GM12878 (cell line): ENCODE data around the gene BSPRY. TPM values are rescaled to one million over a fixed set of nuclear protein-coding genes. Genes with fewer than 3 reads are reported as not detected.
A peak's percentile ranks its signal among the peaks of the same experiment; 100 is the strongest.

Source experiments
- ATAC-seq: fragments of 200-7000 bp; cut with Tn5 transposase; 3 replicates; pipeline ENCODE4 v1.9.1; 2020; ENCODE audit warnings: mild to moderate bottlenecking, moderate library complexity
- BruUV-seq: library from RNA; stranded (reverse); fragments of 400-500 nt; replicated peaks from 2 replicates; lab custom pipeline; 2021; lab: Mats Ljungman, UMichigan
- CTCF ChIA-PET: fragments of 300-600 bp; sonication (Branson Sonifier 250); formaldehyde crosslinking; extraction: SDS; loops from one replicate; lab custom pipeline; 2021; ENCODE audit warnings: inconsistent platforms; lab: Yijun Ruan, JAX
- POLR2A ChIA-PET: fragments of 350-600 bp; formaldehyde crosslinking; extraction: SDS; loops from one replicate; lab custom pipeline; 2021; ENCODE audit warnings: inconsistent platforms; lab: Charles Lee
- RAD21 ChIA-PET: fragments of 300-600 bp; sonication (Branson Sonifier 250); formaldehyde crosslinking; loops from one replicate; lab custom pipeline; 2023; ENCODE audit warnings: antibody characterized with exemption; ENCODE audit not compliant: unreplicated experiment; lab: Charles Lee
- SMC1A ChIA-PET: fragments of 300-600 bp; sonication (Branson Sonifier 250); formaldehyde crosslinking; loops from one replicate; lab custom pipeline; 2023; ENCODE audit not compliant: unreplicated experiment, uncharacterized antibody; lab: Charles Lee
- DNase-seq: peaks from one replicate; pipeline ENCODE4 v3.0.0-alpha.2; 2011; ENCODE audit warnings: low read depth, low spot score
- FAIRE-seq: peaks from 3 replicates; lab custom pipeline; 2011; peaks lifted over from hg19 to GRCh38; lab: Jason Lieb, UNC
- H2AFZ ChIP-seq: 2 replicates; pipeline ENCODE4 v1.6.0; 2011; ENCODE audit warnings: low read depth, low read length, control low read depth; ENCODE audit not compliant: control insufficient read depth
- H3K27ac ChIP-seq: 2 replicates; pipeline ENCODE4 v1.5.1; 2011; ENCODE audit warnings: control low read depth; ENCODE audit not compliant: control insufficient read depth, insufficient read depth
- H3K27me3 ChIP-seq, 2 experiments: replicated peaks in 1 of 2; 2 replicates each; pipeline versions ENCODE4 v1.6.0 to v1.6.1; 2011; ENCODE audit warnings: low read length in 1 of 2; ENCODE audit not compliant: control insufficient read depth in 2 of 2, insufficient read depth in 2 of 2
- H3K36me3 ChIP-seq, 2 experiments: 2 replicates each; pipeline ENCODE4 v1.5.1; 2011; ENCODE audit warnings: low read length in 1 of 2; ENCODE audit not compliant: control insufficient read depth in 2 of 2, insufficient read depth in 2 of 2
- H3K4me1 ChIP-seq: 2 replicates; pipeline ENCODE4 v1.6.1; 2011; ENCODE audit warnings: mild to moderate bottlenecking, low read length, moderate library complexity, mixed read lengths; ENCODE audit not compliant: control insufficient read depth, insufficient read depth
- H3K4me2 ChIP-seq: 2 replicates; pipeline ENCODE4 v1.6.0; 2011; ENCODE audit warnings: control low read depth; ENCODE audit not compliant: control insufficient read depth, insufficient read depth
- H3K4me3 ChIP-seq: fragments of 200-600 bp; sonication (generic); 2 replicates; pipeline ENCODE4 v1.5.1; 2016
- H3K79me2 ChIP-seq: 2 replicates; pipeline ENCODE4 v1.6.0; 2011; ENCODE audit warnings: low read length; ENCODE audit not compliant: control insufficient read depth, insufficient read depth
- H3K9ac ChIP-seq: 2 replicates; pipeline ENCODE4 v1.8.0; 2011; ENCODE audit warnings: low read length, control low read depth, mixed read lengths; ENCODE audit not compliant: control insufficient read depth, insufficient read depth
- H3K9me3 ChIP-seq: replicated peaks from 3 replicates; pipeline ENCODE4 v1.5.1; 2011; ENCODE audit warnings: mild to moderate bottlenecking, low read length; ENCODE audit not compliant: control insufficient read depth, insufficient read depth
- H4K20me1 ChIP-seq: 2 replicates; pipeline ENCODE4 v1.6.0; 2011; ENCODE audit not compliant: control insufficient read depth, insufficient read depth
- BCL3 ChIP-seq: IDR thresholded peaks from 2 replicates; pipeline ENCODE4 v1.6.1; 2011; ENCODE audit warnings: borderline replicate concordance, low read depth, mild to moderate bottlenecking, moderate library complexity, low read length; ENCODE audit not compliant: insufficient read depth, poor library complexity, severe bottlenecking
- IRF5 ChIP-seq: fragments of 450-650 bp; IDR thresholded peaks from 2 replicates; pipeline ENCODE4 v1.6.1; 2017; ENCODE audit warnings: borderline replicate concordance
- MAX ChIP-seq: IDR thresholded peaks from 2 replicates; pipeline ENCODE4 v1.6.1; 2012; ENCODE audit warnings: low read depth, low read length, improper control_type of control experiment
- MYB ChIP-seq: fragments of 150-350 bp; IDR thresholded peaks from 2 replicates; pipeline ENCODE4 v1.6.1; 2014; ENCODE audit warnings: mild to moderate bottlenecking, low read depth, low read length, borderline replicate concordance
- POU2F2 ChIP-seq: IDR thresholded peaks from 3 replicates; pipeline ENCODE4 v1.6.1; 2011; ENCODE audit warnings: low read depth, mild to moderate bottlenecking, low read length, borderline replicate concordance
- RAD21 ChIP-seq: IDR thresholded peaks from 2 replicates; pipeline ENCODE4 v1.6.1; 2011; ENCODE audit warnings: mild to moderate bottlenecking, low read depth, low read length, moderate library complexity; ENCODE audit not compliant: insufficient read depth
- SREBF2 ChIP-seq: IDR thresholded peaks from 2 replicates; pipeline ENCODE4 v1.6.1; 2012; ENCODE audit warnings: mild to moderate bottlenecking, low read length
- ZNF207 ChIP-seq: fragments of 450-650 bp; IDR thresholded peaks from 2 replicates; pipeline ENCODE4 v1.6.1; 2014; ENCODE audit warnings: antibody characterized with exemption, mild to moderate bottlenecking, borderline replicate concordance
- WGBS: methylation state at CpG from one replicate; pipeline ENCODE4 v1.1.6; 2016; ENCODE audit warnings: low lambda C conversion rate; ENCODE audit not compliant: insufficient replicate concordance, insufficient coverage; ENCODE audit errors: missing lambda C conversion rate; 5-methylcytosine and 5-hydroxymethylcytosine counted together
- in situ Hi-C: fragments of 300-500 bp; cut with MboI; formaldehyde crosslinking; loops from 9 replicates; pipeline ENCODE4 v1.14.3; 2018; ENCODE audit warnings: mixed read lengths
- intact Hi-C: fragments of 100-400 bp; cut with micrococcal nuclease; formaldehyde crosslinking; loops from one replicate; pipeline ENCODE4 v1.14.2; 2022; ENCODE audit not compliant: unreplicated experiment
- polyA plus RNA-seq, 11 experiments: library from polyadenylated mRNA; depleted of rRNA in 4 of 11; unstranded in 6 of 11; stranded (reverse) in 5 of 11; fragments of >200 nt; fragmentation: Nextera tagmentation in 4 of 11; fragmentation: Illumina TruSeq in 1 of 11; extraction: Ambion mirVana in 4 of 11; extraction: Trizol in 1 of 11; gene quantifications; 1 replicate in 1 of 11; 2 replicates in 10 of 11; pipeline versions ENCODE4 v1.2.1 to v1.2.3, GENCODE V29; 2011 to 2016; ENCODE audit warnings: inconsistent platforms in 2 of 11, missing spikeins in 2 of 11, low read depth in 1 of 11
- total RNA-seq, 4 experiments: library from RNA; depleted of rRNA in 3 of 4; stranded (reverse); fragments of >200 nt in 3 of 4; fragmentation: Illumina TruSeq in 1 of 4; extraction: Trizol in 1 of 4; gene quantifications; 2 replicates each; pipeline versions ENCODE4 v1.2.1 to v1.2.3, GENCODE V29; 2013 to 2021

The BSPRY gene
- total and polyA plus RNA-seq, 10 of the 15 experiments (the other 5 are each of a cell fraction or from before 2014, with no cell fraction given), result 0.45 to 6.3 (median 4.1) TPM

GRCh38 chr9:113341712-113342410 lies 7.5 kb upstream of the BSPRY start:
- H3K4me1 ChIP-seq, result no peaks in the 10 kb centered on the region
- in situ Hi-C loops, result no loop called here
- H3K4me3 ChIP-seq, result no peak overlapping the region
- POLR2A ChIA-PET, result interaction anchor here (2.5 kb wide), 1 partner anchor 67 kb away, joined by 7 read pairs; the partner anchor contains the start of genes CDC26 and PRPF4
- CTCF ChIA-PET, result interaction anchor here (1.2 to 3.5 kb wide), 2 partner anchors 9 to 60 kb away, joined by 3 to 26 read pairs; partner anchors contain the start of gene ALAD
- peak overlapping the region; percentile 51 for H2AFZ ChIP-seq
- H3K9me3 ChIP-seq, result no peaks in the 10 kb centered on the region
- TF ChIP-seq MAX, result no peak
- peak; percentile 38 for TF ChIP-seq BCL3
- no peak for TF ChIP-seq POU2F2
- TF ChIP-seq RAD21, result no peak
- no peak for TF ChIP-seq ZNF207
- no peak for TF ChIP-seq IRF5
- TF ChIP-seq MYB, result no peak
- TF ChIP-seq SREBF2, result no peak
- TF ChIP-seq, all 136 proteins: peak for 1
- WGBS, result 52% methylated on average over 9 of the region's 9 CpGs
- Histone ChIP-seq H4K20me1 (no peaks in the 10 kb centered on the region), H3K36me3 (no peaks in the 10 kb centered on the region), H3K79me2 (no peaks in the 10 kb centered on the region), H3K27ac (no peak overlapping the region), H3K27me3 (no peaks in the 10 kb centered on the region), H3K4me2 (no peak overlapping the region), H3K9ac (no peak overlapping the region)
- intact Hi-C loops, result loop anchor here (2.0 to 5.0 kb wide), 2 partner anchors 59 to 65 kb away; partner anchors contain the start of genes ALAD, CDC26 and PRPF4
- no peak for DNase-seq
- BruUV-seq, result no TSS peak
- ATAC-seq, result no peak
- ChIA-PET RAD21 (no interaction called here), SMC1A (interaction anchor here (0.8 kb wide), 1 partner anchor 9 kb away, joined by 4 read pairs; no protein-coding TSS in a partner anchor)
- FAIRE-seq, result no peak
